Kidney glomerular epithelial cell (primary cell): ENCODE results near the gene LRRFIP2.
A peak's percentile ranks its signal among the peaks of the same experiment; 100 is the strongest.
"Not testable (repeated sequence)": the region's sequence is repeated elsewhere in the genome, so short reads cannot be mapped to it uniquely, and the experiment has no call there.

Experiments used
- DNase-seq: peaks from one replicate; lab custom pipeline; 2025; lab: John Stamatoyannopoulos, UW

Gene LRRFIP2

DNA sequence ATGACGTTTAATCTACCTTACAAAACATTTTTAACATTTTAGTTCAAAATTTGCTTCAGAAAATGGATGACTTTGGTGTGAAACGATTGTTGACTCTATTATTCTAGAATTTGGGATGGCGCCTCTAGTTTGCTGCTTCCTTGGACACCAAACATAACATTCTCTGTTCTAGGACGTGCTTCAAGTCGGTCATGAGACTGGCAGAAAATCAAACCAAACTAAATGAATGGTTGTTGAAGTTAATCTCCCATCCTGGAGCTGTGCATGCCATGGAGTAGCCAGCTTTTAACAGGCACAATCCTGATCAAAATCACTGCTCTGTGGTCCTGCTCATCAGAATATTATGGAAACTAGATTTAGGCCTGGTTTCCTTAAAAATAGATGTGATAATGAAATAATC, 9.6 kb upstream of the LRRFIP2 start:
- DNase-seq, result no peak

- peak; percentile 81 for DNase-seq
Measured at GRCh38 chr3:37183375-37183831, 9.0 kb upstream of the LRRFIP2 start.

DNA sequence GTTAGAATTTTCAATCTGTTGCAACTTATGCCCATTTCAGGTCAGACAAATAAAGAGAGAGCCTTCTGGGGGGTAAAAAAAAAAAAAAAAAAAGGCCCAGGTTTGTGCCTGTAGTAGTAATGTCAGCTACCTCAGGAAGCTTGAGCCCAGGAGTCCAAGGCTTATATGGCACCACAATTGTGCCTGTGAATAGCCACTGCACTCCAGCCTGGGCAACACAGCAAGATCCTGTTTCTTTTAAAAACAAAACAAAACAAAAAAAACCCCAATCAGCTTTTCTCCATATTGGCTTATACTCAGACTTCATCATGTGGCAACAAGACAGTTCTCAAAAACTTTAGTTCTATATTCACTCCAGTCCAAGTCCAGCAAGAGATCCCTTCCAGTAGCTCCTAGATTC, 8.4 kb upstream of the LRRFIP2 start:
- no peak for DNase-seq

GRCh38 chr3:37181756-37182155, 7.4 kb upstream of the LRRFIP2 start:
- DNase-seq, result no peak

DNA sequence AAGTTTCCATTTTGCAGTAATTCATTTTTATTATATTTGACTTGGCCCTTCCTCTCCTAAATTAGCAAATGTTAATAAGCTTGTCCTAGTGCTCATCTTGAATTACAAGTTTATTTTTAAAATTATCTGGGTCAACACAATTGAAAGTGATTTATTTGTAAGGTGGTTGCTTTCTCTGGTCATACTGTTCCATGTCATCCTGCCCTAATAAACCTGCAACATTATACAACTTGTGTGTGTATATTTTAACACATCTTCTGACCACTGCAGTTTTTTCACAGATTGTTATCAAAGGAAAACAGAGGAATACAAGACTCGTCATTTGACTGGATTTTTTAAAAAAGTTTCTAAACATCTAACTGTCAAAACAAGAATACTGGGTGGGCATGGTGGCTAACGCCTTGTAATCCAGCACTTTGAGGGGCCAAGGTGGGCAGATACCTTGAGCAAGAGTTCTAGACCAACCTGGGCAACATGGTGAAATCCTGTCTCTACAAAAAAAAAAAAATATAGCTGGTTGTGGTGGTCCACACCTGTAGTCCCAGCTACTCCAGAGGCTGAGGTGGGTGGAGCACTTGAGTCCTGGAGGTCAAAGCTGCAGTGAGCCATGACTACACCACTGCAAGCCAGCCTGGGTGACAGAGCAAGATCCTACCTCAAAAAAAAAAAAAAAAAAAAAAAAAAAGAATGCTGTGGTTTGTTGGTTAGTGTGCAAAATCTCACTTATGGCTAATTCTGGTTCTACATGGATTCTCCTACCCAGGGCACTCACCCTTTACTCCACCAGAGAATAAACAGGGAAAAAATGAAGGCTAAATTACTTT, 5.0 kb upstream of the LRRFIP2 start:
- DNase-seq, result no peak

- no peak for DNase-seq
Measured at GRCh38 chr3:37173806-37174205, 576 bp downstream of the LRRFIP2 start.

GRCh38 chr3:37171144-37171543, 3.2 kb downstream of the LRRFIP2 start:
- DNase-seq, result no peak

DNA sequence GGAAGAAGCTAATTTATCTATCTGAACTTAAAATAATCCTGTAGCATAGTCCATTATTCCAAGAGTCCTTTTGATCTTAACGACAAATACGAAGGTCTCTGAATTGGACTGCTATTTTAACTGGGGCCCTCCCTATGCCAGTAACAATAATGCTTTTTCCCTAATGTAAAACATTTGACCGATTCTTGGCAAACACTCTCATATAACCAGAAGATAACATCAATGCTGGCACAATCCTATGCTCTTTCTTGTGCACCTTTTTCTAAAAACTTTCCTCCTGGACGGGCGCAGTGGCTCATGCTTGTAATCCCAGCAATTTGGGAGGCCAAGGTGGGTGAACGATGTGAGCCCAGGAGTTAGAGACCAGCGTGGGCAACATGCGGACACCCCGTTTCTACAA, 3.9 kb downstream of the LRRFIP2 start:
- no peak for DNase-seq

DNA sequence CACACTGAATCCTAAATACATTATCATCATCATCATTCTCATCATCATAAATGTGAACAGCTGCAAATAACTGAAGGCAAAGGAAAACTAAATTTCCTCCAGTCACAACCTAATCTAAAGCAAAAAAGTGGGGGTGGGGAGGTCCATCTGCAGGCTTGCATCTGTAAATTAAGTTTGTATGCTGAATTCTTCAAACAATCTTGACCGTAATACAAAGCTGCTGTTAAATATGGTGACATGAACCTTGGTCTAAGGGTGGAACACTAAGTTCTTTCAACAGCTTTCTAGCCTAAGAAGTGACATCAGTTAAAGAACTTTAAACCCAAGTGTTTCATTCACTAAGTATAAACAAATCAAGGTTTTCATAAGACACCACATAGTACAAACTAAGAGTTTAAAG, 4.3 kb downstream of the LRRFIP2 start:
- no peak for DNase-seq

GRCh38 chr3:37168896-37169295, 5.5 kb downstream of the LRRFIP2 start:
- no peak for DNase-seq

- no peak for DNase-seq
Measured at GRCh38 chr3:37163262-37164015, 10.9 kb downstream of the LRRFIP2 start.

GRCh38 chr3:37162501-37163245, 11.7 kb downstream of the LRRFIP2 start:
- no peak for DNase-seq

GRCh38 chr3:37161351-37161750, 13.0 kb downstream of the LRRFIP2 start:
- no peak for DNase-seq

- DNase-seq, result no peak
Measured at GRCh38 chr3:37155782-37156181, 18.6 kb downstream of the LRRFIP2 start.

GRCh38 chr3:37154668-37155314, 19.6 kb downstream of the LRRFIP2 start:
- DNase-seq, result no peak

GRCh38 chr3:37150621-37151020, 23.8 kb downstream of the LRRFIP2 start:
- no peak for DNase-seq

DNA sequence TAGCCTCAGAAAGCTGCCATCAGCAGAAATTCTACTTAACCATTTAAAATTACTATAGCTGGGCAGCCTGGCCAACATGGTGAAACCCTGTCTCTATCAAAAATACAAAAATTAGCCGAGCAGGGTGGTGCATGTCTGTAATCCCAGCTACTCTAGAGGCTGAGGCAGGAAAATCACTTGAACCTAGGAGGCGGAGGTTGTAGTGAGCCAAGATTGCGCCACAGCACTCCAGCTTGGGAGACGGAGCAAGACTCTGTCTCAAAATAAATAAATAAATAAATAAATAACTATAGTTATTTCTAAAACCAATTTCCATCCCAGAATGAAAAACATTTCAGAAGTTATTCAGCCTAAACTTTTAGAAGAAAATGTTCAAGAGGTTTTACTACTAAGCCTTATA, 25.1 kb downstream of the LRRFIP2 start:
- DNase-seq, result no peak

DNA sequence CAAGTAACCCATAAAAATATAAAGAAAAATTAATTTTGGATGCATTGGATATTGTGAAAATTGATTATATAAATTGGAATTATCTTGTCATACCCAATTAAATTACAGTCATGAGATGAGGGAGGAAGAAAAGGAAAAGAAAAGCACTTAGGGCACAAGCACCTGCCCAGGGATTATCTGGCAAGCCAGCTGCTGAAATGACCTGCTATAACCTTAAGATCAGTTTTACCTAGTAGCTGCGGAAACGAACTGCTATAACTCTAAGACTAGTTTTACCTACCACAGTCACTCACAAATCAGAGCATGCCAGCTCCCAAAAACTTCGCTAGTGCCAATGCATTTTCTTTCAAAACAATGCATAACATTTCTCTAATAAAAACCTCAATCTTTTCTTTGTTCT, 26.2 kb downstream of the LRRFIP2 start:
- no peak for DNase-seq

DNA sequence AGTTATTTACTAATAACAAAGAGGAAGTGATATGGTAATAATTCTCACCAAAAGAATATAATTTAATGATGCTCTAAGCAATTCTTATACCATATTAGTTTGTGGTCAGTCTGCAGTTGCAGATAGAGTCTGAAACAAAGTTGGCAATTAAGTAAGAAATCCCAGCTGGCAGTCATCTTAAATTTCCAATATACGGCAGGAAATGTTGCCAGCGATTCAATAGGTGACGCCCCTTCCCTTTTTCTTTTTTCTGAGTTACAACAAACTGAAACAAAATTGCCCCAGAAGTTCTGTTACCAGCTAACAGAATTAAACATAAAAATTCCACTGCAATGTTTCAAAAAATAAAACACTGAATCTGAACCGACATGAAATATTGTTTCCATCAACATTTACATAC, 26.7 kb downstream of the LRRFIP2 start:
- no peak for DNase-seq

DNA sequence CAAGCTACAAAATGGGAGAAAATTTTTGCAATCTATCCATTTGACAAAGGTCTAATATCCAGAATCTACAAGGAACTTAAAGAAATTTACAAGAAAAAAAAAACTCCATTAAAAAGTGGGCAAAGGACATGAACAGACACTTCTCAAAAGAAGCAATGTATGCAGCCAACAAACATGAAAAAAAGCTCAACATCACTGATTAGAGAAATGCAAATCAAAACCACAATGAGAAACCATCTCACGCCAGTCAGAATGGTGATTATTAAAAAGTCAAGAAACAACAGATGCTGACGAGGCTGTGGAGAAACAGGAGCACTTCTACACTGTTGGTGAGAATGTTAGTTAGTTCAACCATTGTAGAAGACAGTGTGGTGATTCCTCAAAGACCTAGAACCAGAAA, 27.5 kb downstream of the LRRFIP2 start:
- DNase-seq, result not testable (repeated sequence)

DNA sequence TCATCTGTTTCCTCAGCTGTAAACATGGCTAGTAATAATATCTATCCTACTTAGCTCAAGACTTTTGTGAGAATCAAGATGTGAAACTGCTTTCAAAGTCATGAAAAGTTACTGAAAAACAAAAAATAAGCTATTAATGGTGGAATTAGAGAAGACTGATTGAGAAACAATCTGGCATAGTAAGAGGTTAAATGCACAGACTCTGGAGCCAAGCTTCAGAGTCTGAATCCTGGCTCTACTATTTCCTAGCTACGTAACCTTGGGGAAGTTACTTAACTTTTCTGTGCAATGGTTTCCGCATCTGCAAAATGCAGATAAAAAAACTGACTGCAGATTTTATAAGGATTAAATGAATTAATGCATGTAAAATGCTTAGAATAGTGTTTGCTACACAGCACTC, 28.8 kb downstream of the LRRFIP2 start:
- no peak for DNase-seq

DNA sequence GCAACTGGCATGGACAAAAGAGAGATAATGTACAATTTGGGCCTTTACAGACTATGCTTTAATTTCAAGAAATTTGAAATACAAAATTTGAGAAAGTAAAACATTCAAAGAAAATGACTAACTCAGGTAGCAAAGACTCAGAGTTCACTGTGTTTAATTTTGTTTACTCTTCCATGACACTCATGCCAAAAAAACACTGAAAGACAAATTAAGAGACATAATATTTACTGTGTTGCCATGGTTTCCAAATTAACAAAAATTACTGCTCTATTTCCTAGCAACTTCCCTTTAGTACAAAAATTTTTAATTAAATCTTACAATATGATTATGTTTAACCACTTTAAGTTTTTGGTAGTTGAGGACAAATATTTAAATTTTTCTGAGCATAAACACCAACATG, 29.6 kb downstream of the LRRFIP2 start:
- DNase-seq, result no peak
